ENCODE data around the gene RPAP2.
A peak's percentile ranks its signal among the peaks of the same experiment; 100 is the strongest.
"Not testable (repeated sequence)": the region's sequence is repeated elsewhere in the genome, so short reads cannot be mapped to it uniquely, and the experiment has no call there.

RPAP2 gene

DNA sequence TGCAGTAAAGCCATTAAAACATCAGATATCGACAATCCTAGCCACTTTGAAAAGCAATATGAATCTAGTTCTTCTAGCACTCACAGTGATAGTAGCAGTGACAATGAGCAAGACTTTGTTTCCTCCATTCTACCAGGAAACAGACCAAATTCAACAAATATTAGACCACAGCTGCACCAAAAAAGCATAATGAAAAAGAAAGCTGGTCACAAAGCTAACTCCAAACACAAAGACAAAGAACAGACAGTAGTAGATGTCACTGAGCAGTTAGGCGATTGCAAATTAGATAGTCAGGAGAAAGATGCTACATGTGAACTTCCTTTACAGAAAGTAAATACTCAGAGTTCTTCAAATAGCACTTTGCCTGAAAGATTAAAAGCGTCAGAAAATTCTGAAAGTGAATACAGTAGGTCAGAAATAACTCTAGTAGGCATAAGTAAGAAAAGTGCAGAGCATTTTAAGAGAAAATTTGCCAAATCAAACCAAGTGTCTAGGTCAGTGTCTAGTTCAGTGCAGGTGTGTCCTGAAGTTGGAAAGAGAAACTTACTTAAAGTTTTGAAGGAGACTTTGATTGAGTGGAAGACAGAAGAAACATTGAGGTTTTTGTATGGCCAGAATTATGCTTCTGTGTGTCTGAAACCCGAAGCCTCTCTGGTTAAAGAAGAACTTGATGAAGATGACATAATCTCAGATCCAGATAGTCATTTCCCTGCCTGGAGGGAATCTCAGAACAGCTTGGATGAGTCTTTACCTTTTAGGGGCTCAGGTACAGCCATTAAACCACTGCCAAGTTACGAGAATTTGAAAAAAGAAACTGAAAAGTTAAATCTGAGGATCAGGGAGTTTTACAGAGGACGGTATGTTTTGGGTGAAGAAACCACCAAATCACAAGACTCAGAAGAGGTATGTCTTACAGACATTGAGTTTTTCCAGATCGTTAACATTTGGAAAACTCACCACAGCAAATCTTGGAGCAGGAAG, 24.9 kb downstream of the RPAP2 start:
- no peak for DNase-seq (ENCODE audit: low spot score)

DNA sequence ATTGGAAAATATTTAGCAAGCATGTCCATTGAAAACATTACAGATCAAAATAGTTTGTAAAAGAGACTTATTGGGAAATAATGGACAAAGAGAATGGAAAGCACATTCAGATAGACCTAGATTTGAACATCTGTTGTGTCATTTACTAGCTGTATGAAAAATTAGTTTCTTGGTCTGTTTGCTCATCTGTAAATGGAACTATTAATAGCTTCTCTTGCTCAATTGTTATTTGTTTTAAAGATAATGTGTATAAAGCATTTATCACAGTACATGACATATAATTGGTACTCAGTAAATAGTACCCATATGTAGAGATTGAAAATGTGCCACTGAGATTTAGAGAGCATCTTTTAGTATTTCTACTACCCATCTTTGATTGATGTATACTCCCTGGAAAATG, 25.9 kb downstream of the RPAP2 start:
- no peak for DNase-seq (ENCODE audit: low spot score)

DNA sequence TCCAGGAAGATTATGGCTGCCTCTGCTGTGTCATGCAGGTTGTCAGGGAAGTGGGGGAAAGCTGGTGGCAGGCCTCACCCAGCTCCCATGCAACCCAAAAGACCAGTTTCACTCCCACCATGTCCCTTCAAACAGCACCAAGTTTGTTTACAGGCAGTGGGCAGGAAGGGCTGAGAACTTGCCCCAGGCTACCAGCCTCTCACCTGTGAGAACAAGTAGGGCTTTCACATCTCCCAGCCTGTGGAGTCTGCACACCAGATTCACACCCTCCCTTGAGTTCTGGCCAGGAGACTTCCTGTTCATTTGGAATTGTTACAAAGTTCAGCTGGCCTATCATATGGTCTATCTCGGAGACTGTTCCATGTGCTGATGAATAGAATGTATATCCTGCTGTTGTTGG, 27.8 kb downstream of the RPAP2 start:
- no peak for DNase-seq (ENCODE audit: low spot score)

DNA sequence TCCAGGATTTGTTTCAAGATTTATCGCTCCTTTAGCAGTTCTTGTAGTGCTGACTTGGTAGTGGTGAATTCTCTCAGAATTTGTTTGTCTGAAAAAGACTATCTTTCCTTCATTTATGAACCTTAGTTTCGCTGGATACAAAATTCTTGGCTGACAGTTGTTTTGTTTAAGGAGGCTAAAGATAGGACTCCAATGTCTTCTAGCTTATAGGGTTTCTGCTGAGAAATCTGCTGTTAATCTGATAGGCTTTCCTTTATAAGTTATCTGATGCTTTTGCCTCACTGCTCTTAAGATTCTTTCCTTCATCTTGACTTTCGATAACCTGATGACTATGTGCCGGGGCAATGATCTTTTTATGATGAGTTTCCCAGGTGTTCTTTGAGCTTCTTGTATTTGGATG, 28.9 kb downstream of the RPAP2 start:
- no peak for DNase-seq (ENCODE audit: low spot score)

DNA sequence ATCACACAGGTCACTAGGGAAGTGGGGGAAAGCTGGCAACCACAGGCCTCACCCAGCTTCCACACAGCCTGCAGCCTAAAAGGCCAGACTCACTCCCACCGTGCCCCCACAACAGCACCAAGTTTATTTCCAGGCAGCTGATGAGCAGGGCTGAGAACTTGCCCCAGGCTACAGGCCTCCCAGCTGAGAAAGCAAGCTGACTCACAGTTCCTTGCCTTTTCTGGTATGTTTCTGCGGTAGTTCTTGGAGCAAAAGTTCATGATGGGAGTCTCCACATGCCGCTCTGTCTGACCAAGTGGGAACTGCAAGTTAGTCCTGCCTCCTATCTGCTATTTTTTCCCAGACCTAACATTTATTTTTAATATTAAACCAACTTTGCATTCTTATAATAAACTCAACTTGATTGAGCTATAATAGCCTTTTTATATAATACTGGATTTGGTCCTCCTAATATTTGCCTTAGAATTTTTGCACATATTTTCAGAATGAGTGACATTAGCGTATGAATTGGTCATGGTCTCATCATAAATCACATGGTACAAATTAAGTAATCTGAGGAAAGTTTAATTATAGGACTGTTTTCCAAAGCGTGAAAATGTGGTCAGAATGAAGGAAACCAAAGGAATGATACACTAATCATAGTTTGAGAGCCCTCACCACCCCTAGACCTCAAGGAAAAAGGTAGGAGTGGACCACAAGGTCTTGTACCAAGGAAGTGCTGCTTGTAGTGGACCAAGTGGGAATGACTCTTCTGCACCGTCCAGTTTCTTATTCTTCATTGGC, 30.7 kb downstream of the RPAP2 start:
- no peak for DNase-seq (ENCODE audit: low spot score)

GRCh38 chr1:92333668-92334067, 34.8 kb downstream of the RPAP2 start:
- no peak for DNase-seq (ENCODE audit: low spot score)

DNA sequence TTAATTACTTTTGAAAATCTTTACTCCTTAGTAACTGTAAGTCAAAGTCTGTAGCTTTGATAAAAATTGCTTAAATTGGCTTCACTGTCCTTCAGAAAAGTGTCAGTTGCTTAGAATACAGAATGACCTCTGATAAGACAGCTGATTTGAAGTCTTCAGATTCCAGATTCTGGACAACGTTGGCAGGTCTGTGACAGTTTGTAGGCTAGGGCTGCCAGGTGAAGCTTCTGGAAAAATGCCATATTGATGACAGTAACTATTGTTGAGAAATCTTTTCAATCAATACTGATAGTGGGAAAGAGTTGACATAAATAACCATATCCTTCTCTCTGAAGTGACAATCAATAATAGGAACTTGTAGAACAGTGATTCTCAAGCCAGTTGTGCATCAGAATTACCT, 41.3 kb downstream of the RPAP2 start:
- DNase-seq (ENCODE audit: low spot score), result no peak

DNA sequence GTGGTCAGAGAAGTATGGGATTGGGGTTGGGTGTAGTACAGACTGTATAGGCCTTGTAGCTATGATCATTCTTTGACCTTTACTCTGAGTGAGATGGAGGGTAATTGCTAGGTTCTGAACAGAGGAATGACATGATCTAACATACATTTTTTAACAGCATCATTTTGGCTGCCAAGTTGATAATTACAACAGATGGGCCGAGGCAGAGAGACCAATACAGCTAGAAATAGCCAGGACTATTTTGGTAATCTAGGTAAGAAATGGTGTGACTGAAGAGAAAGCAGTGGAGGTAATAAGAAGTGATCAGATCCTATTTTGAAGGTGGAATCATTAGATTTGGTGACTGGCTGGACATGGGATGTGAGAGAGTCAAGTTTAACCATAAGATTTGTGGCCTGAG, 43.5 kb downstream of the RPAP2 start:
- DNase-seq (ENCODE audit: low spot score), result no peak

DNA sequence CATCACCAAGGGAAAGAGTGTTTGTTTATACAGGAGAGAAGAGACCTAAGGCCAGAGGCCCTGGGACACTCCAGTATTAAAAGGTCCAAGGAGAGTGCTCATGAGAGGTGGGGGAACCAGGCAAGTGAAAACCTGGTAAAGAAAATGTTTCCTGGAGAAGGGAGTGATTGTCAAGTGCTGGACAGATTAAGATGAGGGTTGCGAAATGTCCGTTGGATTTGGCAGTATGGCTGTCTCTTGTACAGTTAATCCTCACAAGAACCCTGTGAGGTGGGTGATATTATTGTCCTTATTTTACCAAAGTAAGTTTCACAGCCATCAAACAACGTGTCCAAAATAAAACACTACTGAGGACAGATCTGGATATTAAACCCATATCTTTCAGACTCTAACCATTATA, 44.2 kb downstream of the RPAP2 start:
- DNase-seq (ENCODE audit: low spot score), result no peak

GRCh38 chr1:92346866-92347640, 48.2 kb downstream of the RPAP2 start:
- no peak for DNase-seq (ENCODE audit: low spot score)

DNA sequence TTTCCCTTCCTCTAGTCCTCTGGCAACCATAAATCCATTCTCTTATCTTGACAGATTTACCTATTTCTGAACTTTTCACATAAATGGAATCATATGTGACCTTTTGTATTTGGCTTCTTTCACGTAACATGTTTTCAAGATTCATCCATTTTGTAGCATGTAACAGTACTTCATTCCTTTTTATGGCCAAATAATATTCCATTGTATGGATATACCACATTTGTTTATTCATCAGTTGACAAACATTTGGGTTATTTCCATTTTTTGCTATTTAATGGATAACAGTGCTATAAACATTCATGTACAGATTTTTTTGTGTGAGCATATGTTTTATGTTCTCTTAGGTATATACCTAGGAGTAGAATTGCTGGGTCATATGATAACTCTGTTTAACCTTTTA, 54.0 kb downstream of the RPAP2 start:
- DNase-seq (ENCODE audit: low spot score), result no peak

- DNase-seq (ENCODE audit: low spot score), result no peak
Measured at GRCh38 chr1:92354259-92354658, 55.4 kb downstream of the RPAP2 start.

- DNase-seq (ENCODE audit: low spot score), result peak; percentile 1
Measured at GRCh38 chr1:92356956-92357355, 58.1 kb downstream of the RPAP2 start.

DNA sequence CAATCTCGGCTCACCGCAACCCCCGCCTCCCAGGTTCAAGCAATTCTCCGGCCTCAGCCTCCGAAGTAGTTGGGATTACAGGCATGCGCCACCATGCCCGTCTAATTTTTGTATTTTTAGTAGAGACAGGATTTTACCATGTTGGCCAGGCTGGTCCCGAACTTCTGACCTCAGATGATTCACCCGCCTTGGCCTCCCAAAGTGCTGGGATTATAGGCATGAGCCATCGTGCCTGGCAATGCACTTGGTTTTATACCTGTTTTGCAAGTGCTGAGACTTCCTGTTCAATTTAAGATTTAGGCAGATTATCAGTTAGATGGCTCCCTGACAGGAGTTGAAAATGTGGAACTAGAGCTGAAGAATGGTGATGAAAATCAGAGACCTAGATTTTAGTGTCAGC, 60.5 kb downstream of the RPAP2 start:
- not testable (repeated sequence) for DNase-seq (ENCODE audit: low spot score)

DNA sequence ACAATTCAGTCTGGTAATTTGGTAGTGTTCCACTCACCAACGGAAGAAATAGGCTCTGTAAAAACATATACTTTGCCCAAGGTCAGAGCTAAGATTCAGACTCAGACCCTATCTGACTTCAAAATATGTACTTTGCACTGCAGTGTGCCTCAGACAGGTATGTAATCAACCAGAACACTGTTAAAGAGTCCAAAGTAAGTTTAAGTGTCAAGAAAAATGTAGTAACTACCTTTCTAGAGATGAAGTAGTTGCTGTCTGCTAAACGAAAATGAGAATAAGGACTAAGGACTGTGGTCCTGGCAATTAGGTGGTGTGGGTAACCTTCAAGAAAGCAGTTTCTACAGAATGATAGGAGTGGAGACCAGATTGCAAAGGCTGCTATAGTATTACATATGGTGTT, 61.1 kb downstream of the RPAP2 start:
- DNase-seq (ENCODE audit: low spot score), result no peak

DNA sequence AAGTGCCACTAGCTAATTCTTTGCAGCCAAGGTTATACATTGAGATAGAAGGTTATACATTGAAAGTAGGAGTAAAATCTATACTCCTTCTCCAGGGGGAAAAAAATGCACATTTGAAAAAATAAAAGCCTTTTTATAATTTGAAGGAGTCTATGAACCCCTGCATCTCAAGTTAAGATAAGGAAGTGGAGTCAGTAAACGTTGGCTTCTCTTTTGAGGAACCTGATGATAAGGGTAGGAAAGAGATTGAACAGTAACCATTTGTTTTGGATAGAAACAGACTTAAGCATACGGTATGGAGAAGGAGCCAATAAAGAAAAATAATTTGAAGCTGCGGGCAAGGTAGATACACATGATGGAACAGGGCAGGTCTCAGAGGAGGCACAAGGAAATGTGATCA, 64.1 kb downstream of the RPAP2 start:
- no peak for DNase-seq (ENCODE audit: low spot score)

DNA sequence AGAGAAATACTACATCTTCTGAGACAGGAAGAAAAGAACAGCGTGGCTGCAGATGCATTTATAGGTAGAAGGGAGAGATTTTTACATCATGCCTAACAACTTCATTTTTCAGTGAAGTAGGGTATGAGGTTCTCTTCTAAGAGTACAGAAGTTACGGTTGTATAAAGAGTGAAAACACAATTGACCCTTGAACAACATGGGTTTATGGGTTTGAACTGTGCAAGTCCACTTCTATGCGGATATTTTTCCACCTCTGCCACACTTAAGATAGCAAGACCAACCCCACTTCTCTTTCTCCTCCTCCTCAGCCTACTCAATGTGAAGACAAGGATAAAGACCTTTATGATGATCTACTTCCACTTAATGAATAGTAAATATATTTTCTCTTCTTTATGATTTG, 64.5 kb downstream of the RPAP2 start:
- no peak for DNase-seq (ENCODE audit: low spot score)

DNA sequence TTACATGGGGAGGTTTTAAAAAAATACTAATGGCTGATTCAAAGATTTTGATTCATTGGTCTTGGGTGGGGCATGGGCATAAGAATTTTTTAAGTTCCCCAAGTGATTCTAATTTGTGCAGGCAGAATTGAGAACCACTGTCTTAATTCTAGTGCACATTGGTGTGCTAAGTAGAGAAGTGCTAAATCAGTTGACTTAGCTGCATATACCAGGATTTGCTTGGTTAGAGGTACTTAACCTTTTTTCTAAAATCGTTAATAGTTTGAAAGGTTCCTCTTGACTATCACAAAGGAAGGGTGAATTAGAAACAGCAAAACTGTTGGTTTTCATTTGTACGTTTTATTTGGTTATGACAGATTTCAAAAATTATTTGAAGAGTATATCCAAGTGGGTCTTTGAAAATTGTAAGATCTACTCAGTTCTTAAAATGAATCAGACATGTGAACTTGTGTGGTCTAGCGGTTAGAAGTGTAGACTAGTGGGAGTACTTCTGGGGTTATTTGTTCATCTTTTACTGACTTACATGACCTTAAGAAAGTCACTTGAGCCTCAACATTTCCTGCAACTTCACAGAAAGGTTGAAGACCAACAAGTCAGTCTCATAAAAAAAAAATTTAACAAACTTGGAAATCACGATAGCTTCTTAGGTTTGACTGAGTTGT, 66.7 kb downstream of the RPAP2 start:
- DNase-seq (ENCODE audit: low spot score), result no peak

DNA sequence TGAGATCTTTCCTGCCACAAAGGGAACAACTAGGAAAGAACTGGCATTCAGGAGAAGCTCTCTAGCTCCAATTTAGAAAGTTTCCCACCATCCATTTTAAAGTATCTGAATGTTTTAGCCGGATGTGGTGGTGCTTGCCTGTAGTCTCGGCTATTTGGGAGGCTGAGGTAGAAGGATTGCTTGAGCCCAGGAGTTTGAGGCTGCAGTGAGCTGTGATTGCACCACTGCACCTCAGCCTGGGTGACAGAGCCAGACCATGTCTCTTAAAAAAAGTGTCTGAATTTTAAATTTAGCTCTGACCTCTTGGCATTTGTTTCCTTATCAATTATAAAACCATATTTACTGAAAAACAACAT, 67.2 kb downstream of the RPAP2 start:
- DNase-seq (ENCODE audit: low spot score), result no peak

DNA sequence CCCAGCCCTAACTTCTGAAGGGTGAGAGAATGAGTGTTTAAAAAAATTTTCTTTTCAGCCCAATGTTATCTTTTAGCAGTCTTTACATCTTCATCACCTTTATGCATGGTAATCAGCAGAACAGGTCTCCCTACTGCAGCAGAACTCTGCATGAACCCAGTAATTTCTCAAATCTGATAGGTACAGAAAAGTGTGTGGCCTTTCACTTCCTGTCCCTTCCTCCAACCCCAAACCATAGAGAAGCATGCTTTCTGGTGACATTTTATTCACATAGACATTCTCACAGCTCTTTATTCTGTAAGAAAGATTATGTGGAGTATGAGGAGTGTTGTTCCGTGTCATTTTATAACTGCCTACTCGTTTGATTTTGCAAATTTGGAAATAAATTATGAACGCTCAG, 68.6 kb downstream of the RPAP2 start:
- DNase-seq (ENCODE audit: low spot score), result no peak

GRCh38 chr1:92372164-92372563, 73.3 kb downstream of the RPAP2 start:
- DNase-seq (ENCODE audit: low spot score), result no peak

GRCh38 chr1:92374223-92374622, 75.4 kb downstream of the RPAP2 start:
- no peak for DNase-seq (ENCODE audit: low spot score)
